ENCODE data around the gene OPA3.

OPA3 gene

GRCh38 chr19:45485305-45486077 lies 99.1 kb downstream of the OPA3 start:
- H3K4me3 ChIP-seq (replicated peaks; ENCODE audit: insufficient read depth, low read length): peak overlapping the region; percentile 74
- DNase-seq (ENCODE audit: low read depth in 1 of 2, low spot score in 1 of 2): peak; percentile 88 to 98
- no peaks in the 10 kb centered on the region for H3K27me3 ChIP-seq (ENCODE audit: insufficient read depth, poor library complexity, severe bottlenecking)
- no peak overlapping the region for H3K27ac ChIP-seq (replicated peaks)
- TF ChIP-seq REST (IDR thresholded peaks at IDR 0.05; ENCODE audit: insufficient replicate concordance, low read depth): no peak
- TF ChIP-seq CTCF (IDR thresholded peaks at IDR 0.05; ENCODE audit: insufficient read depth, low read length): peak; percentile 99
- no peak for TF ChIP-seq POLR2AphosphoS5 (IDR thresholded peaks at IDR 0.05; ENCODE audit: low read depth)
- TF ChIP-seq GABPA (IDR thresholded peaks at IDR 0.05; ENCODE audit: low read depth): peak; percentile 51
- TF ChIP-seq SPI1 (IDR thresholded peaks at IDR 0.05; ENCODE audit: borderline replicate concordance, low read depth): 0 out of 2 replicates have a peak, but pooled peaks have one; percentile 9

GRCh38 chr19:45484273-45484945 lies 100.2 kb downstream of the OPA3 start:
- H3K27me3 ChIP-seq (ENCODE audit: insufficient read depth, poor library complexity, severe bottlenecking): no peaks in the 10 kb centered on the region
- TF ChIP-seq CTCF (IDR thresholded peaks at IDR 0.05; ENCODE audit: insufficient read depth, low read length) (no peak), SPI1 (IDR thresholded peaks at IDR 0.05; ENCODE audit: borderline replicate concordance, low read depth) (no peak), POLR2AphosphoS5 (IDR thresholded peaks at IDR 0.05; ENCODE audit: low read depth) (no peak), GABPA (IDR thresholded peaks at IDR 0.05; ENCODE audit: low read depth) (no peak)
- DNase-seq (ENCODE audit: low read depth in 1 of 2, low spot score in 1 of 2): no peak
- H3K4me3 ChIP-seq (replicated peaks; ENCODE audit: insufficient read depth, low read length): no peak overlapping the region
- H3K27ac ChIP-seq (replicated peaks): no peak overlapping the region

- no peak overlapping the region for H3K4me3 ChIP-seq (replicated peaks; ENCODE audit: insufficient read depth, low read length)
- H3K27ac ChIP-seq (replicated peaks): no peak overlapping the region
- TF ChIP-seq SPI1 (IDR thresholded peaks at IDR 0.05; ENCODE audit: borderline replicate concordance, low read depth) (no peak), GABPA (IDR thresholded peaks at IDR 0.05; ENCODE audit: low read depth) (no peak), POLR2AphosphoS5 (IDR thresholded peaks at IDR 0.05; ENCODE audit: low read depth) (no peak), CTCF (IDR thresholded peaks at IDR 0.05; ENCODE audit: insufficient read depth, low read length) (no peak), REST (IDR thresholded peaks at IDR 0.05; ENCODE audit: insufficient replicate concordance, low read depth) (no peak)
- H3K27me3 ChIP-seq (ENCODE audit: insufficient read depth, poor library complexity, severe bottlenecking): no peaks in the 10 kb centered on the region
- no peak for DNase-seq (ENCODE audit: low read depth in 1 of 2, low spot score in 1 of 2)
Observed at GRCh38 chr19:45483033-45483432, 101.6 kb downstream of the OPA3 start.

All from HL-60 (cell line).